HUES64 (cell line): ENCODE measurements around the gene PSEN2.

Experiments
- H3K27ac ChIP-seq: 2 replicates; pipeline ENCODE4 v1.7.0; 2013; ENCODE audit warnings: low read depth, low read length, inconsistent platforms
- H3K27me3 ChIP-seq: 2 replicates; pipeline ENCODE4 v1.6.1; 2013; ENCODE audit warnings: mild to moderate bottlenecking, low read length; ENCODE audit not compliant: insufficient read depth
- H3K36me3 ChIP-seq: 2 replicates; pipeline ENCODE4 v1.6.1; 2013; ENCODE audit warnings: mild to moderate bottlenecking, low read length; ENCODE audit not compliant: insufficient read depth
- H3K4me1 ChIP-seq: 2 replicates; pipeline ENCODE4 v1.6.1; 2013; ENCODE audit warnings: mild to moderate bottlenecking, low read length, moderate library complexity; ENCODE audit not compliant: insufficient read depth
- H3K4me3 ChIP-seq: 2 replicates; pipeline ENCODE4 v1.5.1; 2013; ENCODE audit warnings: mild to moderate bottlenecking, low read length, moderate library complexity
- H3K9ac ChIP-seq: 2 replicates; pipeline ENCODE4 v1.6.1; 2013; ENCODE audit warnings: mild to moderate bottlenecking, low read depth, low read length
- H3K9me3 ChIP-seq: 2 replicates; pipeline ENCODE4 v1.6.1; 2013; ENCODE audit warnings: low read depth, low read length; ENCODE audit not compliant: insufficient read depth
- WGBS: fragments of 150-250, 120-280 bp; methylation state at CpG from one replicate; pipeline ENCODE4 v1.1.7; 2013; ENCODE audit warnings: missing lambda C conversion rate; 5-methylcytosine and 5-hydroxymethylcytosine counted together

PSEN2 gene

GRCh38 chr1:226880372-226881287 lies 10.2 kb downstream of the PSEN2 start:
- H3K27me3 ChIP-seq = no peaks in the 10 kb centered on the region
- no peak overlapping the region for H3K4me3 ChIP-seq
- no peak overlapping the region for H3K9ac ChIP-seq
- H3K9me3 ChIP-seq = no peaks in the 10 kb centered on the region
- no peak overlapping the region for H3K27ac ChIP-seq
- peaks cover 5% of the 10 kb centered on the region for H3K4me1 ChIP-seq
- WGBS = 94% methylated on average over 14 of the region's 14 CpGs
- peaks cover 57% of the 10 kb centered on the region for H3K36me3 ChIP-seq

GRCh38 chr1:226881515-226882185 lies 11.2 kb downstream of the PSEN2 start:
- H3K9me3 ChIP-seq = no peaks in the 10 kb centered on the region
- no peak overlapping the region for H3K4me3 ChIP-seq
- H3K27ac ChIP-seq = no peak overlapping the region
- peaks cover 61% of the 10 kb centered on the region for H3K36me3 ChIP-seq
- H3K4me1 ChIP-seq = no peaks in the 10 kb centered on the region
- H3K9ac ChIP-seq = no peak overlapping the region
- 93% methylated on average over 15 of the region's 15 CpGs for WGBS
- H3K27me3 ChIP-seq = no peaks in the 10 kb centered on the region

DNA sequence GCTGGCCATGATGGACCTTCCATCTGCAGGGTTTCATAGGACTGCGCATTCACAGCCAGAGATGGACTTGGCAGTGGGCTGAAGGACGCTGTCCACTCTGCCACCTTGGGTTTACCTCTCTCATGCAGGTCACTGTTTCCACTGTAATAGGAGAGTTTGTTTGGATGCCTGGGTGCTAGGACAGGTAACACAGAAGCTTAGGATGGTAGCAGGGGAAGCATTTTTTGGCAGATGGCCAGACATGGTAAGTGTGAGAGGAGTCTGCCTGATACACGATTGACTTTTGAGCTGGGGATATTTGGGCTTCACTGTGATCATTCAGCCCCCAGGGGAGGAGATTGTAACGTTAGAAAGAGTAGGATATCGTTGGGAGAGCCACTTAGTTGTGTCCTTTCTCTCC lies 11.8 kb downstream of the PSEN2 start:
- Histone ChIP-seq H3K27ac (no peak overlapping the region), H3K9ac (no peak overlapping the region), H3K9me3 (no peaks in the 10 kb centered on the region), H3K27me3 (no peaks in the 10 kb centered on the region), H3K4me3 (no peak overlapping the region), H3K36me3 (peaks cover 56% of the 10 kb centered on the region), H3K4me1 (no peaks in the 10 kb centered on the region)
- 88% methylated on average over 5 of the region's 5 CpGs for WGBS

- H3K9ac ChIP-seq = no peak overlapping the region
- no peaks in the 10 kb centered on the region for H3K9me3 ChIP-seq
- no peak overlapping the region for H3K27ac ChIP-seq
- no peaks in the 10 kb centered on the region for H3K27me3 ChIP-seq
- no peak overlapping the region for H3K4me3 ChIP-seq
- no peaks in the 10 kb centered on the region for H3K4me1 ChIP-seq
- peaks cover 62% of the 10 kb centered on the region for H3K36me3 ChIP-seq
- 86% methylated on average over 9 of the region's 9 CpGs for WGBS
Measured at GRCh38 chr1:226882631-226883409, 12.4 kb downstream of the PSEN2 start.

- no peak overlapping the region for H3K9ac ChIP-seq
- H3K36me3 ChIP-seq = peaks cover 67% of the 10 kb centered on the region
- no peak overlapping the region for H3K4me3 ChIP-seq
- WGBS = 84% methylated on average over 16 of the region's 16 CpGs
- no peak overlapping the region for H3K27ac ChIP-seq
- H3K9me3 ChIP-seq = no peaks in the 10 kb centered on the region
- no peaks in the 10 kb centered on the region for H3K27me3 ChIP-seq
- H3K4me1 ChIP-seq = no peaks in the 10 kb centered on the region
Measured at GRCh38 chr1:226883630-226884029, 13.2 kb downstream of the PSEN2 start.

GRCh38 chr1:226884116-226884625 lies 13.8 kb downstream of the PSEN2 start:
- Histone ChIP-seq H3K4me3 (no peak overlapping the region), H3K27ac (no peak overlapping the region), H3K4me1 (no peaks in the 10 kb centered on the region), H3K27me3 (no peaks in the 10 kb centered on the region), H3K9ac (no peak overlapping the region), H3K36me3 (peaks cover 66% of the 10 kb centered on the region), H3K9me3 (no peaks in the 10 kb centered on the region)
- WGBS = 87% methylated on average over 6 of the region's 6 CpGs

GRCh38 chr1:226884966-226885820 lies 14.8 kb downstream of the PSEN2 start:
- peaks cover 68% of the 10 kb centered on the region for H3K36me3 ChIP-seq
- no peaks in the 10 kb centered on the region for H3K4me1 ChIP-seq
- H3K9ac ChIP-seq = no peak overlapping the region
- H3K9me3 ChIP-seq = no peaks in the 10 kb centered on the region
- no peaks in the 10 kb centered on the region for H3K27me3 ChIP-seq
- H3K27ac ChIP-seq = no peak overlapping the region
- no peak overlapping the region for H3K4me3 ChIP-seq
- 92% methylated on average over 19 of the region's 20 CpGs for WGBS

DNA sequence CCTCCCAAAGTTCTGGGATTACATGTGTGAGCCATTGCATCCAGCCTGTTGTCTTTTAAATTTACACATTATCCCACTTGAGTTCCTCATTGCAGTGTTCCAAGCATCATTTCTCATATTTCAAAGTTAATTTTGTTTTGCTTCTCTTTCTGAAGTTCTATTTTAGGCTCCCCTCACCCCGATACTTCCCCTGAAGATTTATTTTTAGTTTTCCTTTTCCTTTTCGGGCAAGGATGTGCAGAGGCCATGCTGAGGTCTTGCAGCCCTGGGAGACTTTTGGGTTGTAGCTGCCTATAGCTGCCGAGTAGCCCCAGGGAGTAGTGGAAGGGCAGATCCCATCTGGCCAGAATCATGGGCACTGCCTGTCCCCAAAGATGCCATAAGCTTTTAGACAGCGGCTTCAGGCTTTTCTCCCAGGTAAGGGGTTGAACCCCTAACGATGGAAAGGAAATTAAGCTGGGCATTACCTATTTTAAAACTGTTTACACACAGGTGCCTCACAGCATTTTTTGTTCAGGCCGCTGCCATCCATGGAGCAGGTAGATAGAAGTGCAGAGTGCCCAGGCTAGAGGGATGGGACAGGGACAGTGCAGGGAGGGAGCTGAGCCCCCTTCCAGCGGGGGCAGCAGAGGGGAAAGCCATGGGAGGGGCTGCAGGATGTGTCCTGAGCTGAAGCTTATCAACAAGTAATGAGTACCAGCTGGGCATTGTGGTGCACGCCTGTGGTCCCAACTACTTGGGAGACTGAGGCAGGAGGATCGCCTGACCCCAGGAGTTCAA lies 15.9 kb downstream of the PSEN2 start:
- Histone ChIP-seq H3K27ac (no peak overlapping the region), H3K4me1 (no peaks in the 10 kb centered on the region), H3K4me3 (no peak overlapping the region), H3K27me3 (no peaks in the 10 kb centered on the region), H3K9ac (no peak overlapping the region), H3K9me3 (no peaks in the 10 kb centered on the region), H3K36me3 (peaks cover 70% of the 10 kb centered on the region)
- 85% methylated on average over 9 of the region's 9 CpGs for WGBS

GRCh38 chr1:226887006-226887405 lies 16.6 kb downstream of the PSEN2 start:
- Histone ChIP-seq H3K4me1 (no peaks in the 10 kb centered on the region), H3K9ac (no peak overlapping the region), H3K4me3 (no peak overlapping the region), H3K27ac (no peak overlapping the region), H3K27me3 (no peaks in the 10 kb centered on the region), H3K36me3 (peaks cover 69% of the 10 kb centered on the region), H3K9me3 (no peaks in the 10 kb centered on the region)
- WGBS = 92% methylated on average over 6 of the region's 6 CpGs

DNA sequence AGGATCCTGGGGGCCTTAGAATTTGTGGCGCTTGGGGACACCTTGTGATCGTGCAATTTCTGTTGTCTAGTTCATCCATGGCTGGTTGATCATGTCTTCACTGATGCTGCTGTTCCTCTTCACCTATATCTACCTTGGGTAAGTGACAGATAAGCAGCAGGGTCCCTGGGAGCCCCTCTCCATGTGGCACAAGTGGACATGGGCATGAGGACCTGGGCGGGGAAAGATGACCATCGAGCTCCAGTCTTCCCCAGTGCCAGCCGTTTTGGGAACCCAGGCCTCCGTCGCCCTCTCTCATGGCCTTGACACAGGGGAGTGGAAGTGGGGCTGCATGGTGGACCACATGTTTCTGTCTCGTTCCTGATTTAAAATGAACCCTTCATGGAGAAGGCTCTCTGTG lies 17.6 kb downstream of the PSEN2 start:
- H3K4me1 ChIP-seq = no peaks in the 10 kb centered on the region
- no peak overlapping the region for H3K4me3 ChIP-seq
- 96% methylated on average over 8 of the region's 8 CpGs for WGBS
- peaks cover 65% of the 10 kb centered on the region for H3K36me3 ChIP-seq
- no peaks in the 10 kb centered on the region for H3K9me3 ChIP-seq
- no peak overlapping the region for H3K9ac ChIP-seq
- no peak overlapping the region for H3K27ac ChIP-seq
- H3K27me3 ChIP-seq = no peaks in the 10 kb centered on the region
